K562 (cell line): Measurements from ENCODE around the gene HAUS1. TPM values are rescaled to one million over a fixed set of nuclear protein-coding genes. Genes with fewer than 3 reads are reported as not detected.

Source experiments
- ETV1 ChIP-seq: fragments of 450-650 bp; conservative IDR thresholded peaks from 2 replicates; pipeline ENCODE4 v1.6.1; 2016; ENCODE audit warnings: missing genetic modification characterization, control low read depth, low read depth, missing compliant biosample characterization
- FOXA1 ChIP-seq: fragments of 450-650 bp; IDR thresholded peaks from 2 replicates; pipeline ENCODE4 v1.6.1; 2016; ENCODE audit warnings: mild to moderate bottlenecking, borderline replicate concordance
- KDM5B ChIP-seq: fragments of 200-600 bp; sonication (generic); IDR thresholded peaks from 2 replicates; pipeline ENCODE4 v1.6.1; 2012; ENCODE audit warnings: low read depth, mild to moderate bottlenecking, moderate library complexity, low read length, control low read depth, inconsistent platforms; ENCODE audit not compliant: insufficient replicate concordance
- KLF13 ChIP-seq: fragments of 450-650 bp; IDR thresholded peaks from 2 replicates; pipeline ENCODE4 v1.6.1; 2016; ENCODE audit warnings: missing genetic modification characterization, low read depth, mild to moderate bottlenecking, missing compliant biosample characterization, moderate library complexity, borderline replicate concordance
- NFRKB ChIP-seq: fragments of 450-650 bp; IDR thresholded peaks from 2 replicates; pipeline ENCODE4 v1.6.1; 2016; ENCODE audit warnings: low read depth
- PCBP1 ChIP-seq: fragments of 200-400 bp; formaldehyde crosslinking; IDR thresholded peaks from 2 replicates; pipeline ENCODE4 v1.6.1; 2018; ENCODE audit warnings: mild to moderate bottlenecking, low read depth, low read length; ENCODE audit not compliant: poor library complexity, severe bottlenecking
- PRMT5 ChIP-seq: sonication (generic); formaldehyde crosslinking; IDR thresholded peaks from 2 replicates; pipeline ENCODE4 v1.5.0; 2020; ENCODE audit warnings: missing genetic modification reagents
- SIN3B ChIP-seq: fragments of 450-650 bp; IDR thresholded peaks from 2 replicates; pipeline ENCODE4 v1.6.1; 2017; ENCODE audit warnings: low read depth, mild to moderate bottlenecking, moderate library complexity
- SLC30A9 ChIP-seq: fragments of 250-450 bp; sonication (Bioruptor Pico); IDR thresholded peaks from 2 replicates; pipeline ENCODE4 v1.8.0; 2022; ENCODE audit warnings: mild to moderate bottlenecking, moderate library complexity
- ZNF347 ChIP-seq: fragments of 450-650 bp; formaldehyde crosslinking; IDR thresholded peaks from 2 replicates; pipeline ENCODE4 v1.4.0; 2020; ENCODE audit warnings: low read depth, mild to moderate bottlenecking, moderate library complexity
- polyA plus RNA-seq, 8 experiments: library from polyadenylated mRNA; depleted of rRNA in 4 of 8; stranded (reverse) in 5 of 8; unstranded in 3 of 8; fragments of >200 nt; fragmentation: Nextera tagmentation in 2 of 8; fragmentation: Illumina TruSeq in 1 of 8; extraction: Ambion mirVana in 2 of 8; extraction: Trizol in 1 of 8; gene quantifications; 2 replicates each; pipeline versions ENCODE4 v1.2.1 to v1.2.3, GENCODE V29; 2011 to 2014; ENCODE audit warnings: inconsistent platforms in 1 of 8, missing spikeins in 1 of 8
- total RNA-seq, 7 experiments: library from RNA; depleted of rRNA in 6 of 7; stranded (reverse); fragments of >200 nt in 6 of 7; fragmentation: Illumina TruSeq in 2 of 7; extraction: Trizol in 2 of 7; gene quantifications; 2 replicates each; pipeline versions ENCODE4 v1.2.1 to v1.2.3, GENCODE V29; 2011 to 2021; ENCODE audit warnings: low replicate concordance in 1 of 7
- TF ChIP-seq, protein P1 (sequence below): fragments of 250-450 bp; sonication (Bioruptor Pico); IDR thresholded peaks from 2 replicates; pipeline ENCODE4 v1.5.0; 2020; ENCODE audit warnings: mild to moderate bottlenecking, borderline replicate concordance
- TF ChIP-seq, protein P2 (sequence below): fragments of 250-450 bp; sonication (Bioruptor Pico); IDR thresholded peaks from 2 replicates; pipeline ENCODE4 v1.8.0; 2021; ENCODE audit warnings: moderate library complexity, mild to moderate bottlenecking, inconsistent platforms
- TF ChIP-seq, protein P3 (sequence below): fragments of 250-450 bp; sonication (Bioruptor Pico); IDR thresholded peaks from 2 replicates; pipeline ENCODE4 v1.8.0; 2021; ENCODE audit warnings: mild to moderate bottlenecking, moderate library complexity
- TF ChIP-seq, protein P4 (sequence below): sonication (generic); formaldehyde crosslinking; IDR thresholded peaks from 2 replicates; pipeline ENCODE4 v1.8.0; 2022; ENCODE audit warnings: mild to moderate bottlenecking, low read depth, missing genetic modification reagents
- TF ChIP-seq, protein P5 (sequence below): sonication (generic); formaldehyde crosslinking; IDR thresholded peaks from 2 replicates; pipeline ENCODE4 v1.8.0; 2022; ENCODE audit warnings: missing genetic modification reagents, mild to moderate bottlenecking, borderline replicate concordance
- TF ChIP-seq, protein P6 (sequence below): fragments of 200-800 bp; sonication (Bioruptor generic); IDR thresholded peaks from 2 replicates; pipeline ENCODE4 v1.6.1; 2017; ENCODE audit warnings: missing genetic modification characterization, missing compliant biosample characterization
- TF ChIP-seq, protein P7 (sequence below): fragments of 250-450 bp; sonication (Bioruptor Pico); IDR thresholded peaks from 2 replicates; pipeline ENCODE4 v1.5.0; 2021

The HAUS1 gene
- total and polyA plus RNA-seq, 9 of the 15 experiments (the other 6 are each of a cell fraction or from before 2014, with no cell fraction given): 45.6 to 135 (median 76.3) TPM

DNA sequence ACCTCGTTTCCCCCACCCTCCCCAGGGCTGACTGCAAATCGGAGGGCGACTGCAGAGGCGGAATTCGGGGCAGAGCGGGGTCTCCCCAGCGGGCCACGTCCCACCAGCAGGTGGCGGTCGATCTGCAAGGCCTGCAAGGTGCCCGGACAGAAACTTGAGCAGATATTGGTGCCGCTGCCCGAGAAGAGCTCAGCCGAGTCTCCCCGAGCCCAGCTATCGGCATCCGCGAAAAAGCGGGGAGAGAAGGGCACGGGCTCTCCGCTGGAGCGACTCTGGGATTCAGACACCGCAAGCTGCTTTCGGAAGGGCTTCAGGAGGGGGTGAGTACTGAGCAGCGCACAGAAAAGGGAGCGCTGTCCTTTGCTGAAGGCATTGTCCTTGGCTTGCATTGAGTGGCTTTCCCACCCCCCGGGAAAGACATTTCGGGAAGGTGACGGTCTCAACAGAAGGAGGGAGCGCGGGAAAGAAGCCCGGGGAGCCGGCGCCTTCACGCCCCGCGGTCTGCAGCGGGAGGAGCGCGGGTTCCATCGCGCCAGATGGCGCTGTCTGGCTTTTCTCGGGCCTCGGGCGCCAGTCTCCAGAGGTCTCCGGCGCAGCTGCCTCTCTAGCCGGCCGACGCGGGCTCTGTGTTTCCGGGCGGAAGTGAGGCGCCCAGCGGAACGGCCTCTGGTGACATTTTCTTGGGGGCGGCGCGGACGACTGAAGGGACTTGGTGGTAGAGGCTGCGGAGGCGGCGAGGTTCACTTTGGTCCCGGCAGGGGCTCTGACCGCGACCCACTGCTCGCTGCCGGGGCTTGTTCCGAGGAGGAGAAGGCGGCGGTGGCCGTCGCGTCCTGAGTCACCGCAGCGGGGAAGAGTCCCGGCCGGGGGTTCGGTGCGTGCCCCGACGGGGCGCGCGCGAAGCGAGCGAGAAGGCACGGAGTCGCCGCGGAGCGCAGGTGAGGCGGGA is 69.5 kb downstream of the HAUS1 start (continued):
- TF ChIP-seq NFRKB (peak; percentile 62; the same call in 1 of the 2 replicates), SIN3B (0 out of 2 replicates have a peak, but pooled peaks have one; percentile 27), PCBP1 (no peak), ETV1 (peak; percentile 90), ZNF347 (CRISPR knock-in tag) (no peak), KDM5B (peak; percentile 30), FOXA1 (no peak), PRMT5 (no peak), SLC30A9 (CRISPR knock-in tag) (no peak), KLF13 (no peak)
- TF ChIP-seq, protein P1, sequence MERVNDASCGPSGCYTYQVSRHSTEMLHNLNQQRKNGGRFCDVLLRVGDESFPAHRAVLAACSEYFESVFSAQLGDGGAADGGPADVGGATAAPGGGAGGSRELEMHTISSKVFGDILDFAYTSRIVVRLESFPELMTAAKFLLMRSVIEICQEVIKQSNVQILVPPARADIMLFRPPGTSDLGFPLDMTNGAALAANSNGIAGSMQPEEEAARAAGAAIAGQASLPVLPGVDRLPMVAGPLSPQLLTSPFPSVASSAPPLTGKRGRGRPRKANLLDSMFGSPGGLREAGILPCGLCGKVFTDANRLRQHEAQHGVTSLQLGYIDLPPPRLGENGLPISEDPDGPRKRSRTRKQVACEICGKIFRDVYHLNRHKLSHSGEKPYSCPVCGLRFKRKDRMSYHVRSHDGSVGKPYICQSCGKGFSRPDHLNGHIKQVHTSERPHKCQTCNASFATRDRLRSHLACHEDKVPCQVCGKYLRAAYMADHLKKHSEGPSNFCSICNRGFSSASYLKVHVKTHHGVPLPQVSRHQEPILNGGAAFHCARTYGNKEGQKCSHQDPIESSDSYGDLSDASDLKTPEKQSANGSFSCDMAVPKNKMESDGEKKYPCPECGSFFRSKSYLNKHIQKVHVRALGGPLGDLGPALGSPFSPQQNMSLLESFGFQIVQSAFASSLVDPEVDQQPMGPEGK (CRISPR knock-in tag): no peak
- TF ChIP-seq, protein P2, sequence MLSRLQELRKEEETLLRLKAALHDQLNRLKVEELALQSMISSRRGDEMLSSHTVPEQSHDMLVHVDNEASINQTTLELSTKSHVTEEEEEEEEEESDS: no peak
- TF ChIP-seq, protein P3, sequence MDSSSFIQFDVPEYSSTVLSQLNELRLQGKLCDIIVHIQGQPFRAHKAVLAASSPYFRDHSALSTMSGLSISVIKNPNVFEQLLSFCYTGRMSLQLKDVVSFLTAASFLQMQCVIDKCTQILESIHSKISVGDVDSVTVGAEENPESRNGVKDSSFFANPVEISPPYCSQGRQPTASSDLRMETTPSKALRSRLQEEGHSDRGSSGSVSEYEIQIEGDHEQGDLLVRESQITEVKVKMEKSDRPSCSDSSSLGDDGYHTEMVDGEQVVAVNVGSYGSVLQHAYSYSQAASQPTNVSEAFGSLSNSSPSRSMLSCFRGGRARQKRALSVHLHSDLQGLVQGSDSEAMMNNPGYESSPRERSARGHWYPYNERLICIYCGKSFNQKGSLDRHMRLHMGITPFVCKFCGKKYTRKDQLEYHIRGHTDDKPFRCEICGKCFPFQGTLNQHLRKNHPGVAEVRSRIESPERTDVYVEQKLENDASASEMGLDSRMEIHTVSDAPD (CRISPR knock-in tag): no peak
- TF ChIP-seq, protein P4, sequence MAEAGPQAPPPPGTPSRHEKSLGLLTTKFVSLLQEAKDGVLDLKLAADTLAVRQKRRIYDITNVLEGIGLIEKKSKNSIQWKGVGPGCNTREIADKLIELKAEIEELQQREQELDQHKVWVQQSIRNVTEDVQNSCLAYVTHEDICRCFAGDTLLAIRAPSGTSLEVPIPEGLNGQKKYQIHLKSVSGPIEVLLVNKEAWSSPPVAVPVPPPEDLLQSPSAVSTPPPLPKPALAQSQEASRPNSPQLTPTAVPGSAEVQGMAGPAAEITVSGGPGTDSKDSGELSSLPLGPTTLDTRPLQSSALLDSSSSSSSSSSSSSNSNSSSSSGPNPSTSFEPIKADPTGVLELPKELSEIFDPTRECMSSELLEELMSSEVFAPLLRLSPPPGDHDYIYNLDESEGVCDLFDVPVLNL: no peak
- TF ChIP-seq, protein P5, sequence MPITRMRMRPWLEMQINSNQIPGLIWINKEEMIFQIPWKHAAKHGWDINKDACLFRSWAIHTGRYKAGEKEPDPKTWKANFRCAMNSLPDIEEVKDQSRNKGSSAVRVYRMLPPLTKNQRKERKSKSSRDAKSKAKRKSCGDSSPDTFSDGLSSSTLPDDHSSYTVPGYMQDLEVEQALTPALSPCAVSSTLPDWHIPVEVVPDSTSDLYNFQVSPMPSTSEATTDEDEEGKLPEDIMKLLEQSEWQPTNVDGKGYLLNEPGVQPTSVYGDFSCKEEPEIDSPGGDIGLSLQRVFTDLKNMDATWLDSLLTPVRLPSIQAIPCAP (CRISPR knock-in tag): no peak
- TF ChIP-seq, protein P6, sequence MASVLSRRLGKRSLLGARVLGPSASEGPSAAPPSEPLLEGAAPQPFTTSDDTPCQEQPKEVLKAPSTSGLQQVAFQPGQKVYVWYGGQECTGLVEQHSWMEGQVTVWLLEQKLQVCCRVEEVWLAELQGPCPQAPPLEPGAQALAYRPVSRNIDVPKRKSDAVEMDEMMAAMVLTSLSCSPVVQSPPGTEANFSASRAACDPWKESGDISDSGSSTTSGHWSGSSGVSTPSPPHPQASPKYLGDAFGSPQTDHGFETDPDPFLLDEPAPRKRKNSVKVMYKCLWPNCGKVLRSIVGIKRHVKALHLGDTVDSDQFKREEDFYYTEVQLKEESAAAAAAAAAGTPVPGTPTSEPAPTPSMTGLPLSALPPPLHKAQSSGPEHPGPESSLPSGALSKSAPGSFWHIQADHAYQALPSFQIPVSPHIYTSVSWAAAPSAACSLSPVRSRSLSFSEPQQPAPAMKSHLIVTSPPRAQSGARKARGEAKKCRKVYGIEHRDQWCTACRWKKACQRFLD (CRISPR knock-in tag): peak; percentile 52; the same call in 1 of the 2 replicates
- TF ChIP-seq, protein P7, sequence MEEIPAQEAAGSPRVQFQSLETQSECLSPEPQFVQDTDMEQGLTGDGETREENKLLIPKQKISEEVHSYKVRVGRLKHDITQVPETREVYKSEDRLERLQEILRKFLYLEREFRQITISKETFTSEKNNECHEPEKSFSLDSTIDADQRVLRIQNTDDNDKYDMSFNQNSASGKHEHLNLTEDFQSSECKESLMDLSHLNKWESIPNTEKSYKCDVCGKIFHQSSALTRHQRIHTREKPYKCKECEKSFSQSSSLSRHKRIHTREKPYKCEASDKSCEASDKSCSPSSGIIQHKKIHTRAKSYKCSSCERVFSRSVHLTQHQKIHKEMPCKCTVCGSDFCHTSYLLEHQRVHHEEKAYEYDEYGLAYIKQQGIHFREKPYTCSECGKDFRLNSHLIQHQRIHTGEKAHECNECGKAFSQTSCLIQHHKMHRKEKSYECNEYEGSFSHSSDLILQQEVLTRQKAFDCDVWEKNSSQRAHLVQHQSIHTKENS (CRISPR knock-in tag): no peak
